ENCODE data around the gene PTPRJ. TPM values are rescaled to one million over a fixed set of nuclear protein-coding genes. Genes with fewer than 3 reads are reported as not detected.

Gene PTPRJ
- polyA plus RNA-seq, 1 donor (not counting 4 experiments of a cell fraction or from before 2014, with no cell fraction given): 0.84 TPM

DNA sequence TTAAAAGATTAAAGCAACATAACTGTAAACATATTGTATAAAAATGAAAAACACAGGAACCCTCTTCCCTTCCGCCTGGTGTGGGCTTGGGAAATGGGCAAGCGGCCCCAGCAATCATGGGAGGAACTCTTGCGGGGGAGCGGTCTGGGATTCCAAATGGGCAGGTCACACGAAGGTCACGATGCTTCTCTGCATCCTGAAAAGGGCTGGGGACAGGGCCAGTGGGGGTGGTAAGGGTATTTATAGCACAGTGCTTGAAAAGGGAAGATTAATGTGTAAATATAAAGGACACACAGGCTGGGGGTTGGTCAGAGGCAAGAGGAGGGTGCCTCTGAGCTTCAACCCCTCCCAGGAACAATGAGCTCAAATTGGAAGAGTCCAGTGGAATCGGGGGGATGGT, 189.4 kb downstream of the PTPRJ start:
- DNase-seq (ENCODE audit: low read depth, low spot score): no peak
- Histone ChIP-seq H3K79me2 (ENCODE audit: control insufficient read depth, insufficient read depth, low read length) (no peaks in the 10 kb centered on the region), H2AFZ (ENCODE audit: control insufficient read depth, low read length) (no peak overlapping the region), H3K9ac (ENCODE audit: control insufficient read depth, extremely low read depth, insufficient read depth, low read length) (no peak overlapping the region), H3K4me1 (ENCODE audit: control insufficient read depth, extremely low read depth, insufficient read depth, low read length) (no peaks in the 10 kb centered on the region), H3K36me3 (ENCODE audit: control insufficient read depth in 2 of 2, extremely low read depth in 1 of 2, insufficient read depth in 2 of 2, low read length in 2 of 2) (no peaks in the 10 kb centered on the region), H3K4me3 (ENCODE audit: control insufficient read depth in 2 of 3, extremely low read depth in 1 of 3, insufficient read depth in 2 of 3, low read depth in 1 of 3, low read length in 3 of 3) (no peak overlapping the region), H3K27ac (ENCODE audit: control insufficient read depth, insufficient read depth, low read length) (no peak overlapping the region), H3K9me3 (ENCODE audit: control insufficient read depth, low read depth, low read length) (no peaks in the 10 kb centered on the region), H3K9me1 (ENCODE audit: control insufficient read depth, extremely low read depth, insufficient read depth, low read length) (no peaks in the 10 kb centered on the region), H4K20me1 (ENCODE audit: control insufficient read depth, extremely low read depth, insufficient read depth, low read length) (no peaks in the 10 kb centered on the region), H3K27me3 (ENCODE audit: control insufficient read depth, extremely low read depth, insufficient read depth, low read length) (no peaks in the 10 kb centered on the region), H3K4me2 (ENCODE audit: control insufficient read depth, extremely low read depth, insufficient read depth, low read depth, low read length) (no peak overlapping the region)
- dilution Hi-C loops (cut with MboI; ENCODE audit: extremely low pct_ligation_motif_present, low sequenced_read_pairs): no loop called here
- no peak for TF ChIP-seq EZH2 (IDR thresholded peaks at IDR 0.05; ENCODE audit: low read length)
- TF ChIP-seq, protein P1, sequence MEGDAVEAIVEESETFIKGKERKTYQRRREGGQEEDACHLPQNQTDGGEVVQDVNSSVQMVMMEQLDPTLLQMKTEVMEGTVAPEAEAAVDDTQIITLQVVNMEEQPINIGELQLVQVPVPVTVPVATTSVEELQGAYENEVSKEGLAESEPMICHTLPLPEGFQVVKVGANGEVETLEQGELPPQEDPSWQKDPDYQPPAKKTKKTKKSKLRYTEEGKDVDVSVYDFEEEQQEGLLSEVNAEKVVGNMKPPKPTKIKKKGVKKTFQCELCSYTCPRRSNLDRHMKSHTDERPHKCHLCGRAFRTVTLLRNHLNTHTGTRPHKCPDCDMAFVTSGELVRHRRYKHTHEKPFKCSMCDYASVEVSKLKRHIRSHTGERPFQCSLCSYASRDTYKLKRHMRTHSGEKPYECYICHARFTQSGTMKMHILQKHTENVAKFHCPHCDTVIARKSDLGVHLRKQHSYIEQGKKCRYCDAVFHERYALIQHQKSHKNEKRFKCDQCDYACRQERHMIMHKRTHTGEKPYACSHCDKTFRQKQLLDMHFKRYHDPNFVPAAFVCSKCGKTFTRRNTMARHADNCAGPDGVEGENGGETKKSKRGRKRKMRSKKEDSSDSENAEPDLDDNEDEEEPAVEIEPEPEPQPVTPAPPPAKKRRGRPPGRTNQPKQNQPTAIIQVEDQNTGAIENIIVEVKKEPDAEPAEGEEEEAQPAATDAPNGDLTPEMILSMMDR (optimal IDR thresholded peaks at IDR 0.05 in 1 of 3, IDR thresholded peaks at IDR 0.05 in 1 of 3, conservative IDR thresholded peaks at IDR 0.05 in 1 of 3; ENCODE audit: extremely low read depth in 1 of 3, insufficient read depth in 2 of 3, low read length in 3 of 3): no peak
- no peak for FAIRE-seq

DNA sequence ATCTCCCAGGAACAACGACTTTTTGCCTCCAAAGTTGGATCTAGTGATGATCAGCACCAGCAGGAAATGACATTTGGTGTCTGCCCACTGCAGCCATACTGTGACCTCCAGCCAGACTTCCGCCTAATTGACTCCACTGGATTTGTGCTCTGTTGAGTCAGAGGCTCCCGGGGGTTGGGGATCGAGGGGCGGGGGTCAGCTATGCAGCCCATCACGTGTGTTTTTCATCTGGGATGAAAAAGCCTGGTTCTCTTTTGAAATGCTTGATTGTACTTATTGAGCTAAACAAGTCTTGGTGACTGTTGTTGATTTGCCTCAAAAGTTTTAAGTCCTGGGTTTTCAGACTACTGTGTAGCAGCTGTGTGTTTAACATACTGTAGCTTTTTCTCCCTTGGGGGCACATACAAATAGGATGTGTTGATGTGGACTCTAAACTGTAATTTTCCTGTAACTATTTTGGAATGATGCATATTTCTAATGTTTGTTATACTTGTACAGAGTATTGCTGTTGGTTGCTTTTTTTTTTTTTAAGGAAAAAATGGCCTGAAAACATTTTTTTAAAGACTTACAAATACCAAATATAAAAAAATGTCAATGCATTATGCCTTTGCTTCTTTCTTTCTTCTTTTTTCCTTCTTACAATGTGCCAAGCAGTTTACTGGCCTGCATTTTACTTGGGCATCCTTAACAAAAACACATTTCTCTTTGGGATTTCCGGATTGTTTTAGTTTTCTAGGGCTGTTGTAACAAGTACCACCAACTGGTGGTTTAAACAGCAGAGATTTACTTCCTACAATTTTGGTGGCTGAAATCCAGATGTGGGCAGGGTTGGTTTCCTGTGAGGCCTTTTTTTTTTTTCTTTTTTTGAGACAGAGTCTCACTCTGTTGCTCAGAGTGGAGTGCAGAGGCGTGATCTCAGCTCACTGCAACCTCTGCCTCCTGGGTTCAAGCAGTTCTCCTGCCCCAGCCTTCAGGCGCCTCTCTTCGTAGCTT, 190.2 kb downstream of the PTPRJ start:
- no peak overlapping the region for H3K4me2 ChIP-seq (ENCODE audit: control insufficient read depth, extremely low read depth, insufficient read depth, low read depth, low read length)
- no peaks in the 10 kb centered on the region for H3K9me3 ChIP-seq (ENCODE audit: control insufficient read depth, low read depth, low read length)
- no peak for FAIRE-seq
- H2AFZ ChIP-seq (ENCODE audit: control insufficient read depth, low read length): no peak overlapping the region
- dilution Hi-C loops (cut with MboI; ENCODE audit: extremely low pct_ligation_motif_present, low sequenced_read_pairs): no loop called here
- H3K4me3 ChIP-seq (ENCODE audit: control insufficient read depth in 2 of 3, extremely low read depth in 1 of 3, insufficient read depth in 2 of 3, low read depth in 1 of 3, low read length in 3 of 3): no peak overlapping the region
- H3K27me3 ChIP-seq (ENCODE audit: control insufficient read depth, extremely low read depth, insufficient read depth, low read length): no peaks in the 10 kb centered on the region
- no peaks in the 10 kb centered on the region for H3K9me1 ChIP-seq (ENCODE audit: control insufficient read depth, extremely low read depth, insufficient read depth, low read length)
- no peak overlapping the region for H3K27ac ChIP-seq (ENCODE audit: control insufficient read depth, insufficient read depth, low read length)
- DNase-seq (ENCODE audit: low read depth, low spot score): no peak
- no peaks in the 10 kb centered on the region for H3K79me2 ChIP-seq (ENCODE audit: control insufficient read depth, insufficient read depth, low read length)
- H3K9ac ChIP-seq (ENCODE audit: control insufficient read depth, extremely low read depth, insufficient read depth, low read length): no peak overlapping the region
- no peaks in the 10 kb centered on the region for H3K36me3 ChIP-seq (ENCODE audit: control insufficient read depth in 2 of 2, extremely low read depth in 1 of 2, insufficient read depth in 2 of 2, low read length in 2 of 2)
- H3K4me1 ChIP-seq (ENCODE audit: control insufficient read depth, extremely low read depth, insufficient read depth, low read length): no peaks in the 10 kb centered on the region
- H4K20me1 ChIP-seq (ENCODE audit: control insufficient read depth, extremely low read depth, insufficient read depth, low read length): no peaks in the 10 kb centered on the region
- TF ChIP-seq EZH2 (IDR thresholded peaks at IDR 0.05; ENCODE audit: low read length): no peak
- TF ChIP-seq, protein P1 (optimal IDR thresholded peaks at IDR 0.05 in 1 of 3, IDR thresholded peaks at IDR 0.05 in 1 of 3, conservative IDR thresholded peaks at IDR 0.05 in 1 of 3; ENCODE audit: extremely low read depth in 1 of 3, insufficient read depth in 2 of 3, low read length in 3 of 3): no peak
